Eye (tissue), 1 donor: ENCODE results near the gene ATP13A4.
"Not testable (repeated sequence)": the region's sequence is repeated elsewhere in the genome, so short reads cannot be mapped to it uniquely, and the experiment has no call there.

Experiments used
- DNase-seq: peaks from one replicate; pipeline ENCODE4 v3.0.0-alpha.2; 2015

Gene ATP13A4

DNA sequence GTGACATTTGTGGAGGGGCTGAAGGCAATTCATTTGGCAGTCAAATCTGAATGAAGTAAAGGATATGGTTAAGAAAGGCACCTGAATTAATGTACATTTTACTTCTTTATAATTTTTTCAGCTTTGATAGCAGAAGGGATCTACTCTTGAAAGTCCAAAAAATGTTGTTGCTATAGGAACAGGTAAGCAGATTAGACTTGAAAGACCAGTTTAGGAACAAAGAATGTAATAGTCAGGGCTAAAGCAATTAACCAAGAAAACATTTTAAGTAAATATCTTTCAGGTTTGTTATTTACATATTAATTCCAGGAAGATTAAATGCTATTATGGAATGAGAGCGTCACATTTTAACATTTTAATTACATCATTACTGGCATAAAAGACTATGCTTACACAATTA lies 1.1 kb downstream of the ATP13A4 start:
- no peak for DNase-seq

DNA sequence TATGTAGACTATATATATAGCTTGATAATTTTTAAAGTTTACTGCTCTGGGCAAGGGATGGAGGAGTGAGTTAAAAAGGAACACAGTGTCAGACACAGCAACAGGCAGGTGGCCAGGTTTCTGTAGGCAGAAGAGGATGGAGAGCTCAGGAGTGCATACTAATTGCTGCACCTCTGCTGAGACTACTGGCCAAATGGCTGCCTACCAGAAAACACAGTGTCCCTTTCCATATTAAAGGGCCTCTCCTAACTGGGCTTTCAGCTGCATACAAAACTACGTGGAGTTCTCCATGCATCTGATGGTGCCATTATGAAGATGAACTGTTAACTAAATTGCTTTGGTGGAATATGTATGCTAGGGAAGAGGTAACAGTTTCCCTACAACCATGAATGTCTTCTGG lies 1.8 kb downstream of the ATP13A4 start:
- DNase-seq: no peak

DNA sequence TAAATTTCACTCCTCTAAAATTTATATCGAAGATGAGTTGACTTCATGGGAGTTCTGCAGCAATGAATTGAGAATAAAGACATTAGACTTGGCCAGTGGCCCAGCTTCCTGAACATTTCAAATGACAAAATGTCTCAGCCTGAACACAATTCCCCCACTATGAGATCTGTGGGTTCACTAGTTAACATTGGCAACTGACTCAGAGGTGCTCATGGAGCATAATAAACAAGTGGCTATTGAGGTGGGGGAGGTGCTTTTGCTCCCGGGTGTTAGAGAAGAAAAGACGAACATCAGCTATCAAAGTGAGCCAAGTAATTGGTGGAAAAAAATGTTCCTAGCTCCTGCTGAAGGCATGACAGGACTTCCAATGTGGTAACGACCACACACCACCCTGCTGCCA lies 6.3 kb downstream of the ATP13A4 start:
- DNase-seq: no peak

DNA sequence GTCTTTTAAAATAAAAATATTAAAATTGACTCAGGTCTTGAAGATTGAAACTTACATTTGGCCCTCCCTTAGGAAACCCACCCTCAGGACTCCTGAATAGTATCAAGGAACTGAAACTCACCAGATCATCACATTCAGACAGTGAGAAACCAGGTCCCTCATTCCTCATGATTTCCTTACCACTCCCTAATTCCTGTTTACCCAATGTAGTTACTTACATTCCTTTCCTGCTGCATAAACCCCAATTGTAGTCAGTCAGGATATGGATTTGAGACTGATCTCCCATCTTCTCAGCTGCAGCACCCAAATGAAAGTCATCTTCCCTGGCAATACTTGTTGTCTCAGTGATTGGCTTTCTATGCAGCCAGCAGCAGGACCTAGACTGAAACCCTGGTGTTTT lies 8.6 kb downstream of the ATP13A4 start:
- no peak for DNase-seq

DNA sequence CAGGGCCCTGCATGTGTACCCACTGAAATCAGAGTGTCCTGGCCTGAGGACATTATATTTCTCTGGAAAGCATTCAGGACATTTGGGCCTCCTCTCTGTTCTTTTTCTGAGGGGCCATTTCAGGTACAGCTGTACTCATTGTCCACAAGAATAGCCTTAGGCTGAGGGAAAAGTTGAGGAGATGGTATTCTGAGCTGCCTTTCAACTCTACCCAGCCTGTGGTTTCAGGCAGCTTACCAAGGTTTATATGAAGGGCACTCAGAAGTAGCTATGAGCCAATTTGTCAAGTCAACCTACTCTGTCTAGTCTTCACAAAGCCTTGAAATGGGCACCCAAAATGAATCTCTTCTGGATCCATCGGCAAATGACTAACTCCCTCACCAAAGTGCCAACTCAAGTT lies 9.4 kb downstream of the ATP13A4 start:
- DNase-seq: no peak

DNA sequence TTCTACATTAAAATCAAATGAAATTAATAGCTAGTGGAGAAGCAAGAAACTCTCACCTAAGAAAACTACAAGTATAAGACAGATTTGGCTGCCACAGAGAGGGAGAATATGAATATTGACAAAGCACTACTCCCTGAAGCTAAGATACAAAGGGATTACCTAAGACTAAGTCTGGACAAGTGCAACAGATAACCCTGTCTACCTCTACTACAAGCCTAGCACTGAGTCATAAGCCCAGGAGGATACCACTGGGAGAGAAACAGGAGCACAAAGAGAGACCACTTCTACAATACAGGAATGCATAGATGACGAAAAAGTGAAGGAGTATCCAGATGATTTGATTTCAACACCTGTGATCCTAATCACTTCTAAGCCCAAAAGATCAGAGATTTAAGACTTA lies 10.4 kb downstream of the ATP13A4 start:
- DNase-seq: no peak

DNA sequence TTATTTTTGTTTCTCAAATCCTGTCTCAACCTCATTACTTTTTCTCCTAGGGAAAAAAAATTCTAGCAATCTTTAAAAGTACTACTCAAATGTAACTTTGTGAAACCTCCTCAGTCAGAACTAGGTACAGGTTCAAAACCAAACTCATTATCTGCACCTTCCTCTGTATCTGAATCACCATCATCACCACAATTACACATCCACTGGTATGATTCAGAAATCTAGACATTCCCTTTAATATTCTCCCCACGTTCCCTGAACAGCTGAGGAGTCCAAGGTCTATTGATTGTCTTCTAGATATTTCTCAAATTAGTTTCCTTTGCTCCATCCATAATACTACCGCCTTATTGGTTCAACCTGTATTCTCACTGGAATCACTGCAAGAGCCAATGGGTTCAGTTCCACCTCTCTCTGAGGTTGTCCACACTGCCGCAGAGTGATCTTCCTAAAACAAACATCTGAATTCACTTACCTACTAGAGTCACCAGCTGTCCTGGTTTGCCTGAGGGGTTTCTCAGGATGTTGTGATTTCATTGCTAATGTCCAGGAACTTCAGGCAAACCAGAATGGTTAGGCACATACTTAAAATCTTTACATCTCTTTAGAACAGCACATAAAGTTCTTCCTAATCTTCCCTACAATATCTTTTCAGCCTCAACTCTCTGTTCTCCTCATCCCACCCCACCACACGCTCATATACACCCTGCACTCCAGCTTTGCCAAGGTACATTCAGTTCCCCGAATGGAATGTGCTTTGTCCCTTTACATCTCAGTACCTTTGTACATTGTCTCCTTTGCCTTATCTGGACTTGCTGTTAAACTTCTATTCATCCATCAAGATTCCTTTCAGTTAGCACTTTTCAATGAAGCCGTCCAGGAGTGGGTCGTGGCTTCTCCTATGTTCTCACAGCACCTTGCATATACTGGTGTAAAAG lies 24.2 kb downstream of the ATP13A4 start:
- DNase-seq: no peak

DNA sequence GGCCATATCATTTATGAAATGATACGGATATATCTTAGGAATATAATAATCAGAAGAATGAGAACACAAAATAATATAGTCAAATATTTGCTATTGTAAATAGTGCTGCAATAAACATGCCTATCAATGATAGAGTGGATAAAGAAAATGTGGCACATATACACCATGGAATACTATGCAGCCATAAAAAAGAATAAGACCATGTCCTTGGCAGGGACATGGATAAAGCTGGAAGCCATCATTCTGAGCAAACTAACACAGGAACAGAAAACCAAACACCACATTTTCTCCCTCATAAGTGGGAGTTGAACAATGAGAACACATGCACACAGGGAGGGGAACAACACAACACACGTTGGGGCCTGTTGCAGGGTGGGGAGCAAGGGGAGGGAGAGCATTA lies 28.6 kb downstream of the ATP13A4 start:
- not testable (repeated sequence) for DNase-seq

DNA sequence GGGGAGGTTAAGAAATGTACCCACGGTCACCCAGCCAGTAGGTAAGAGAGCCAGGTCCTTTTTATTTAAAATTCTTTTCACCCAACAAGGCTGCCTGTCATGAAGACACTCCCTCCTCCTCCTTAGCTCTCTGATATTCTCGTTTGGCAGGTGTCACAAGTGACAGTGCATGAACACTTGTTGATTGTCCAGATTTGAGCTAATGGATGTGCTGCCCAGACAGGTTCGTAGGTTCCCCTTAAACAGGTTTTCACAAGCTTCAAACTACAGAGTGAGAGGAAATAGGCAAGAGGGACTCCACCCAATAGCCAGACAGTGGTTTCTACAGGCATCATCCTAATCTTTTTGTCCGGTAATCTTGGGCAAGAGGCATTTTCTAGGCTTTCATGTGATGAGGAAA lies 32.2 kb downstream of the ATP13A4 start:
- no peak for DNase-seq

DNA sequence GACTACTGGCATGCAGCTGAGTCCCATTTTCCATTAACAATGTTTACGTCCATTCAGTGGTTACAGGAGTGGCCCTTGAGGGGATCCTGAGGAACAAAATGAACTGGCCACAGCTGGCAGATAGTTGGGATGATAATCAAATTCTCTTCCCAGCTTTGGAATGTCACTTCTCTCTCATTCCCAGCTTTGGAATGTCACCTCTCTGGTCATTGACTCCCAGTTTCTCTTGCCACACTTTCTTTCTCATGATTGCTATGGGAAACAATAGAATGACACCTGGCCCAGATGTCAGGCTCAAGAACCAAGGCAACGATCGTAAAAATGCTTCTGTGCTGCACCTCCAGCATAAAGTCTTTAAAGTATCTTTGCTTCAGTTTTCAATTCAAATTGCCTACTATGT lies 34.0 kb downstream of the ATP13A4 start:
- no peak for DNase-seq

DNA sequence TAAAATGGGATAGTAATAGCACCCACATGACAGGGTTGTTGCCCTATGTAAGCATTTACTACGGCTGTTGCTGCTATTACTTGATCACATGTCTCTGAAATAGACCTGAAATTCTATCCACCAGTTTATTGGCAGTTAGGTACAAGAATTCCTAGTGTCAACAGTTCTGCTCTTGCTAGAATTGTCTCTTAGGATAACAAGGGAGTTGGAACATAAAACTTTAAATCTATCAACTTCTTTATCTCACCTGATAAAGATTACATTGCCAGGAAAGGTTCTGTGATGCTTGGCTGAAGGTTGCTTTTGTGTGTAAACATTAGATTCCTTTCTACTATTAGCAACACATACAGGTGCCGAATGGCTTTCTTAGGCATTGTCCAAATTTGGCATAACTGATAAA lies 38.7 kb downstream of the ATP13A4 start:
- no peak for DNase-seq

DNA sequence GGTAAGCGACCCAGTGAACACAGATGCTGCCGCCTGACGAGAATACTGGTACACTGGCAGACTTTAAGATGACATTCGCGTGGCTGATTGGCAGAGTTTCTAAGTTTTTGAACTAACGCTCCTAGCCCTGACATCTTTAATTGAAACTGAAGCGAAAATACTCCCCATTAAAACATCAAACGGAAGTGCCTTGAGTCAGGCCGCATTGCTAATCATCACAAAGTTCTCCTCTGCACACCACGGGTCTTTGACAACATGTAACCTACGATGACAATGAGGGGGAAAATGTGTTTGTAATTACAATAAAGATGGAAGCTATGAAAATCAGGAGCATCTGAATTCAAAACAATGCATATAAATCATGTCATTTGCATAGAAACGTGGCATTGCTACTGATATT lies 44.5 kb downstream of the ATP13A4 start:
- no peak for DNase-seq

DNA sequence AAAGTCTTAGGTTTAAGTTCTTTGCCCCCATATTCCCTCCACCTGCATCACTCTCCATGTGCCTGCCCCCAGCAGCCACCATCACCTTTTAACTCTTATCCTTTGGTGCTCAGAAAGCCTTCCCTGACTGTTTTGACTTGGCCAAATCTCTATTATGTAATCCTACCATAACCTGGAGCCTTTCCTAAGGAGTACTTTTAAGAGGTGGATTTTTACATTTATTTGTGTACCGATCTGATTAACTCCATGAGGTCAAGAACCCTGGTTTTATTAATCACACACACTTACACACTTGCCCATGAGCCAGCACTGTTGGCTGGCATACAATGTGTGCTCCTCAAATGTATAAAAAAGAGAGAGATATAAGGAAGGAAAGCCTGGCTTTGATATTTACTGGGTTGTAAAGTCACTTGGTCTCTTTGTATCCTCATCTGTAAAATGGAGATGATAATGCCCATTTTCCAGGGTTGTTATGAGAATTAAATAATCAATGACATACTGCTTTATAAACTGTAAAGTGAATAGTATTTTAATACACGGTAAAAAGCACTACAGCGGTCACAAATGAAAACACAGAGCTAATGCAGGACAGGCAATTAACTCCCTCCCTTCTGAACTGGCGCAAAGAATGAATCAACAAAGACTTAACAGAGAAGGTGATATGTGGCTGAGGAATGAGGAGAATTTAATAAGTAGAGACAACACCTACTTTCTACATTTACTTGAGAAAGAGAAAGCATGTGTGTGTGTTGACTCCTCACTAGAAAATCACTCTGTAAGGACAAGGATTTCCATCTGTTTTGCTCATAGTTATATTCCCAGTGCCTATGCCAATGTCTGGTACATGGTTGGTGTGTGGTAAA lies 45.4 kb downstream of the ATP13A4 start:
- DNase-seq: no peak

DNA sequence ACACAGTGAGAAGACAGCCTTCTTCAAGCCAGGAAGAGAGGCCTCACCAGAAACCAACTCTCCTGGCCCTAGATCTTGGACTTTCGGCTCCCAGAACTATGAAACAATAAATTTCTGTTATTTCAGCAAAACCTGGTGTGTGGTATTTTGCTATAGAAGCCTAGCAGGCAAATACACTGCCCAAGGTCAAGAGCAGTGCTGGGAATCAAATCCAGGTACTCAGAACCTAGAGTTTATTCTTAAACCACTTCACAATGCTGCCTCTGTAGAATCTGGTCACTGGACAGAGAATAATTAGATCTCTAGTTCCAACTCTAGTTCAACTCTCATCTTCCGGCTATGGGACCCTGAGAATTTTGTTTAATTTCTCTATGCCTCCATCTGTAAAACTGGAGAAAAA lies 46.6 kb downstream of the ATP13A4 start:
- no peak for DNase-seq

DNA sequence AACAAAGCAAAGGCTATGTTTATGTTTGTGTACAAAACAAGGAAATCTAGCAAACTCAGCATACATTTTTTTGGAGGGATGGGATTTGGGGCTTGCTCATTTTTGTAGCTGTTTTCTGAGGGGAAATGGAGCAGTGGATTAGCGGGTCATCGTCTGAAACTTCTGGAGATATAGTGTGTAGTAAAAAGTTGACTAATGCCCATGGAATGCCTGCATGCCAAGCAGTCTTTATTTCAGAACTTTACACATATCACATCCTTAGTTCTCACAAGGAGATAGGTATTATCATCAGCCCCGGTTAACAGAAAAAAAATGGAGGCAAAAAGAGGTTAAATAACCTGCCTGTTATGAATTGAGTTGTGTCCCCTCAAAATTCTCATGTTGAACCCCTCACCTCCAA lies 47.1 kb downstream of the ATP13A4 start:
- DNase-seq: no peak

DNA sequence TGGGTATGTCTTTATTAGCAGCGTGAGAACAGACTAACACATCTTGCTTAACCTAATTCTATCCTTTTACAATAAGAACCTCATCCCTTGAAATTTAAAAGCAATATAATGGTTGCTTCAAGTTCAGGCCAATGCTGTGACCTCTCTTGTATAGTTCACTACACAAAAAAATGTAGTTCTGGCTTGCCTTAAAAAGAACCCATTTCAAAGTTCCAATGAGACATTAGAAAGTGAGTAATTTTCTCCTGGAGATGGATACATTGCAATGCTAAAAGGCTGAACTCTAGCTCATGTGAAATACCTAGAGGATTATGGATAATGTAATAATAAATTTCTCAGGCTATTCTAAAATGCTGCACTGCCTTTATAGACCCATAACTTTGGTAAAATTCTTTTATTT lies 47.8 kb downstream of the ATP13A4 start:
- DNase-seq: no peak

DNA sequence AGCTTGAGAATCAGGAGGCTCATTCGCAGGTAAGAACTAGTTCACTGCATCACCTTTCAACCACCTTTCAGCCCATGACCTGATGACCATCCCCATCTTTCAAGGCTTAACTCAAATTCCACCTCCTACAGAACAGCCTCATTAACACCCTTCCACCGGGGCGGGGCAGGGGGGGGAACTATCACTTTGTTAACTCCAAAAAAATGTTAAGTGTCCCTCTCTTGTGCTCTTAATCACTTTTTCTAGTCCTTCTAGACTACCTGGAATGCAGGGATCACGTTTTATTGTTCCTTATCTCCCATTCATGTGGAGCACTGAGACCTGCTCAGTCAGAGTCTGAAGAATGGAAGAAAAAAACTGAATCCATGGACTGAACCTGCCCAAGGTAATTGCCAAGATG lies 51.8 kb downstream of the ATP13A4 start:
- DNase-seq: no peak

DNA sequence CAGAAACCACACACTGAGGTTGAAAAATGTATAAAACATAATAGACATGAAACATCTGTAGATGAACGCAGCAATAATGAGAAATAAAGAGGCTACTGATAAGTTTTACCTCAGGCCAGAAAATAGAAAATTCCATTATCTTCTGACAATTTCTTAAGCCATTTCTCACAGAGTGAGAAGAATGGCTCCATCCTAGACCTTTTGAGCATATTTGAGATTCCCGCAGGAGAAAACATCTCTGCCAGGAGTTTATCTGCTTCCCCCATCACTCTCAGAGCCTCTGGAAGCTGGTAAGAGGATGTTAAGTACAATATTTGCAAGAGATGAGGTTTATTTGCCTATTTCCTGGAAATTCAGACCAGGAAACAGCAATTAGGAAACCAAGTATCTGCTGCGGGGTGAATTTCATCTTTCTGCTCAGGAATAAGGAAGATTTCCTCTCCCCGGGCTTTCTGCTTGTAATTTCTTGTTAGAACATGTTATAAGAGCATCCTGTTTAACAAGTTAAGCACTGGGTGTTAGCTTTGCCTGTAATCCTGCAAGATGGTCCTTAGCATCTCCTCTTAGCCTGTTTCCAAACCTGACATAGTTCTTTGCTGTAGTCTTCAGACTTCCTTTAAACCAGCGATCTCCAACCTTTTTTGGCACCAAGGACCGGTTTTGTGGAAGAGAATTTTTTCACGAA lies 54.8 kb downstream of the ATP13A4 start:
- DNase-seq: no peak

DNA sequence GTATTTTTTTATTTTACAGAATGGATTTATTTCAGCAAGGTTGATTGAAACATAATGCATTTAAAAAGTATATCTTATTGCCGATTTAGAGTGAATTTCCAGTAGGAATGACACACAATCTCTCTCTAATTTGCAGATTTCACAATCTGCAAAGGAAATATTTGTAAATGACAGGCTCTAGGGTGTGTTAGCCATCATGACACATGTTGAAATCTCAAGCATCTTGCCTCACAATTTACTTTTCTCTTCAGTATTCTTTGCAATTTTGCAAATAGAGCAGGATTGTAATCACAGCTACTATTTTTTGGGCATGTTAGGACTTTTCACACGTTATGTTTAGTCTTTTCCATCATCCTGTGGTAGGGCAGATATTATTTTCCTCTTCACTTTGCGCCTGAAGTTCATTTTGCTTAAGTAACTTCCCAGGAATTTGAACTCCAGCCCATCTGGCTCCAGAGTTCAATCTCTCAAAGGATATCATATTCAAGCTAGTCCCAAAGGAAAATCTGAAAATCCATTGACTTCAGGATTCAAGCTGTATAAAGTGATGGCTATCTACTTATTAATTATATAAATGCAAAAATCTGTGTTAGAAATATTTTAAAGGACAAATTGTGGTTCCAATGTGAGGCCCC lies 55.4 kb downstream of the ATP13A4 start:
- DNase-seq: no peak

DNA sequence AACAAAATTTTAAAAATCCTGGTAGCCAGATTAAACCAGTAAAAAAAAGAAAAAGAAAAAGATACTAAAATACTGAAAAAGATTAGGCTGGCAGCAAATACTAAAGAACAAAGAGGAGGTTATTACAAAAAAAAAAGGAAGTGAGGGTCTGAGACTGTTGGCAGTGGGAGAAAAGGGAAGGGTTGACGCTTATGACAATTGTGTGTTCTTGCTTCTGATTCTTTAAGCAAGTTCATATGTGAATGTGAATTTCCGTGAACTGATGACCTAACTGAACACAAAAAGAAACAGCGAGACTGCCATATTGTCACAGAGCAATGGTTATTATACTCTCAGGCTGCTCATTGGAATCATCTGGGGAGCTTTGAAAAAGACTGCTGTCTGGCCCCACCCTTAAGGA lies 56.5 kb downstream of the ATP13A4 start:
- no peak for DNase-seq

DNA sequence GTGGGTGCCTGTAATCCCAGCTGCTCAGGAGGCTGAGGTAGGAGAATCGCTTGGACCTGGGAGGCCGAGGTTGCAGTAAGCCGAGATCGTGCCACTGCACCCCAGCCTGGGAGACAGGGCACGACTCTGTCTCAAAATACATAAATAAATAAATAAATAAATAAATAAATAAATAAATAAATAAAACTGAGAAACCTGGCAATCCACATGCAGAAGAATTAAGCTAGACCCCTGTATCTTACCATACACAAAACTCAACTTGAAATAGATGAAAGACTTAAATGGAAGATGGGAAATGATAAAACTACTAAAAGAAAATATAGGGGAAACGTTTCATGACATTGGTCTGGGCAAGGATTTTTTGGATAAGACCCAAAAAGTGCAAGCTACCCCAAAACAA lies 58.0 kb downstream of the ATP13A4 start:
- no peak for DNase-seq

DNA sequence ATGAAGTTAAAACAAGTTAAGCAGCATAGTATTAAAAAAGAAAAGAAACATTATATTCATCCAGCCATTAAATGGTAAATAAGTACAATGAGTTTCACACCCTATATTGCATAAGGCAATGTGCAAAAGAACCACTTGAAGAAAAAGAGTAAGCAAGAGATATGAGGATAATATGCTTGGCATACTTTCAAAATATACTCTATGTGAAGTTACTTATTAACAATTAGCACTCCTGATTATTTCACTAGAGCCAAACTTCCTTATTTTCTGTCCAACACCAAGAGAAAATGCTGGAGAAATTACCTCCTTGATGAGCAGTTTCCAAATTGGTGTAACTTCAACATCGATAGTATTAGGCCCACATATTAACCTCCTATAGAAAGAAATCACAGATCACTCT lies 63.7 kb downstream of the ATP13A4 start:
- DNase-seq: no peak

DNA sequence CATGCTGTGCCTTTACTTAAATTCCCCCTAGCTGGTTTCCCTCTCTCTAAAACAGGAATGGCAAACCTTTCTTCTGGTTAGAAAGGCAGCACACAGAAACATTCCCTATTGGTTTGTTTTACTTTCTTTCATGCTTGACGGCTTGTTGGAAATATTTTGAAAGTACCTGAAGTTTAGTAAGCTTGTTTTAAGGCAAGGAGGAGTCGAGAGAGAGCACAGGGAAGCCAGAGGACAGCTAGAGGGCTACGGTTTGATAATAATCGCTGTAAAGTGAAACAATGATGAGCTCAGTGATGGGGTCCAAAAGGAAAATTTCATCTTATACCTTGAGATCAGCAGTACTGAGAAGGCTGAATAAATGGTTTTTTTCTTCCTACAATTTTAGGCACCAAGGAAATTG lies 64.1 kb downstream of the ATP13A4 start:
- no peak for DNase-seq
